ENCODE data around the gene LIX1.

DNA sequence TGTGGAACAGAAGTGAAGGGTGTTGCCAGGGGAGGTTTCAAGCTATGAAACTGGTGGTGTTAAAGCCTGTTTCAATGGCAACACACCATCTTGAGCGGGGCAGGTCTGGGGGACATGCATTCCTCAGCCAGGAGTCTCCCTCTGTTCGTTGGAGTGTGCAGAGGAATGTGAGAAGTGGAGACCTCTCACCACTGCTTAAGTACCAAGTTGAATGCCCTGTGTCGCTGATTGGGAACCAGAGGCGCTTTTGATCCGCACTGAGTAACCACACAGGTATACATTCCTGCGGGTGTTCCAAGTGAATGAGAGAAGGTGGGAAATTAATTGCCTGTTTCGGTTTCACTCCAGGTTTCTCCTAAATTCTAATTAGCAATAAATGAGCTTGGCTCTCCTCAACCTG is 99.4 kb downstream of the LIX1 start:
- no peak for TF ChIP-seq TAF1 (IDR thresholded peaks at IDR 0.05; ENCODE audit: low read depth)
- no peak for TF ChIP-seq EP300 (conservative IDR thresholded peaks at IDR 0.05; ENCODE audit: poor library complexity, severe bottlenecking)
- no peak for TF ChIP-seq MXI1 (conservative IDR thresholded peaks at IDR 0.05; ENCODE audit: poor library complexity, severe bottlenecking)
- TF ChIP-seq REST (IDR thresholded peaks at IDR 0.05; ENCODE audit: borderline replicate concordance) = no peak
- no peak for TF ChIP-seq CTCF (IDR thresholded peaks at IDR 0.05; ENCODE audit: poor library complexity, severe bottlenecking)

Data from neural cell (in vitro differentiated cells).